Measurements from ENCODE around the gene ZFPL1. TPM values are rescaled to one million over a fixed set of nuclear protein-coding genes. Genes with fewer than 3 reads are reported as not detected.

Gene ZFPL1
- total RNA-seq, 4 donors from 2014 or later = 24.0 to 52.2 (median 32.2) TPM

DNA sequence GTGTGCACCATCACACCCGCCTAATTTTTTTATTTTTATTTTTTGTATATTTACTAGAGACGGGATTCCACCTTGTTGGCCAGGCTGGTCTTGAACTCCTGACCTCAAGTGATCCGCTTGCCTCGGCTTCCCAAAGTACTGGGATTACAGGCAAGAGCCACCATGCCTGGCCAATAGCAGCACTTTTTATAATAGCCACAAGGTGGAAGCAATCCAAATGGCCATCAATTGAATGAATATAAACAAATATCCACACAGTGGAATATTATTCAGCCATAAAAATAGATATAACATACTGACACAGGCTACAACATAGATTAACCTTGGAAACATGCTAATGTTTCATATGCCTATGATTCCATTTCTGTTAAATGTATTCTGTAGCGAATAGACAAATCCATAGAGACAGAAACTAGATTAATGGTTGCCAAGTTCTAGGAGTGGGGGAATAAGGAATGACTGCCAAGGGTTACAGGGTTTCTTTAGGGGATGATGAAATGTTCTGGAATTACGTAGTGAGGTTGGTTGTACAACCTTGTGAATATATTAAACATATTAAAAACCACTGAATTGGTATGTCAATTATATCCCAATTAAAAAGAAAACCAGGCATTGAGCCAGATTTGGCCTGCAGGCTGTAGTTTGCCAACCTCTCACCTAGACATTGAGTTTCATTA lies 16.8 kb downstream of the ZFPL1 start:
- H3K36me3 ChIP-seq = peaks cover 0 to 41% (median 0%) of the 10 kb centered on the region in 3 donors
- peaks cover 18 to 61% (median 20%) of the 10 kb centered on the region in 3 donors for H3K4me1 ChIP-seq
- H3K9me3 ChIP-seq = no peaks in the 10 kb centered on the region
- TF ChIP-seq, protein P1, sequence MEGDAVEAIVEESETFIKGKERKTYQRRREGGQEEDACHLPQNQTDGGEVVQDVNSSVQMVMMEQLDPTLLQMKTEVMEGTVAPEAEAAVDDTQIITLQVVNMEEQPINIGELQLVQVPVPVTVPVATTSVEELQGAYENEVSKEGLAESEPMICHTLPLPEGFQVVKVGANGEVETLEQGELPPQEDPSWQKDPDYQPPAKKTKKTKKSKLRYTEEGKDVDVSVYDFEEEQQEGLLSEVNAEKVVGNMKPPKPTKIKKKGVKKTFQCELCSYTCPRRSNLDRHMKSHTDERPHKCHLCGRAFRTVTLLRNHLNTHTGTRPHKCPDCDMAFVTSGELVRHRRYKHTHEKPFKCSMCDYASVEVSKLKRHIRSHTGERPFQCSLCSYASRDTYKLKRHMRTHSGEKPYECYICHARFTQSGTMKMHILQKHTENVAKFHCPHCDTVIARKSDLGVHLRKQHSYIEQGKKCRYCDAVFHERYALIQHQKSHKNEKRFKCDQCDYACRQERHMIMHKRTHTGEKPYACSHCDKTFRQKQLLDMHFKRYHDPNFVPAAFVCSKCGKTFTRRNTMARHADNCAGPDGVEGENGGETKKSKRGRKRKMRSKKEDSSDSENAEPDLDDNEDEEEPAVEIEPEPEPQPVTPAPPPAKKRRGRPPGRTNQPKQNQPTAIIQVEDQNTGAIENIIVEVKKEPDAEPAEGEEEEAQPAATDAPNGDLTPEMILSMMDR (IDR thresholded peaks at IDR 0.05) = peak in 1 of 6 experiments; percentile 36
- TF ChIP-seq POLR2A (IDR thresholded peaks at IDR 0.05) = no peak
- peak overlapping the region in 2 of 4 donors; percentile 30 to 59 for H3K27ac ChIP-seq
- intact Hi-C loops (cut with DNase I) = no loop called here
- 73 to 77% methylated on average over 6 of the region's 6 CpGs for WGBS, 2 donors
- no peak overlapping the region for H3K4me3 ChIP-seq
- no peak for DNase-seq
- no peaks in the 10 kb centered on the region for H3K27me3 ChIP-seq

DNA sequence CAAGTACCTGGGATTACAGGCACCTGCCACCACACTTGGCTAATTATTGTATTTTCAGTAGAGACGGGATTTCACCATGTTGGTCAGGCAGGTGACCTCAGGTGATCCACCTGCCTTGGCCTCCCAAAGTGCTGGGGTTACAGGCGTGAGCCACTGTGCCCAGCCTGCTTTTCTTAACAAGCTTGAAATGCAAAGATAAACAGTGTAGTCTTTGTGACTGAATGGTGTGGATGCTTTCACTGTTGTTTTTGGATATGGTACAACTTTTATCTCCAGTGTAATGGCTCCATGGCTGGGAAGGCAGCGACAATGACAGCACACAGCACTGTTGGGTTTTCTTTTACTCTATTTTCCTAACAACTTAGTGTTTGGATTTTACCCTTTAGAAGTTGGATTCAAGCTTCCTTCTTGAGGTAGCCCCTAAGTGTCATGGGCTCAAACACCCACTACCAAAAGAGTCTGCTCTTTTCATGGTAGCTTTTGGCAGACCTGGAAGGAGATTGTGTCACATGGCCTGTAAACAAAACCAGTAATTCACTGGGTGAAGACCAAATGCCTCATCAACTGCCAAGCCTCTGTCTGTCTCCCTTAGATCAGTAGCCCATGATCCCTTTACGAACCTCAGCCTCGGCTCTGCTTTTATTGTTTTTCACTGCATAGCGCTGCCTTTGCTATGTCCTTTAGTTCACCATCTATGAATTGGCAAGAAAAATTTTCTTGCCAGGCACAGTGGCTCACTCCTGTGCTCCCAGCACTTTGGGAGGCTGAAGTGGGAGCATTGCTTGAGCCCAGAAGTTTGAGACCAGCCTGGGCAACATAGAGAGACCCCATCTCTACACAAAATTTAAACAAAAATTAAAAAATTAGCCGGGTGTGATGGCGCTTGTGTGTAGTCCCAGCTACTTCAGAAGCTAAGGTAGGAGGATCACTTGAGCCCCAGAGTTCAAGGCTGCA lies 18.4 kb downstream of the ZFPL1 start:
- Histone ChIP-seq H3K4me3 (no peak overlapping the region), H3K36me3 (peaks cover under 1 to 47% (median 2%) of the 10 kb centered on the region in 3 donors), H3K4me1 (peaks cover 10 to 51% (median 12%) of the 10 kb centered on the region in 3 donors), H3K27me3 (no peaks in the 10 kb centered on the region), H3K27ac (peak overlapping the region; percentile 23 to 59 (median 34)), H3K9me3 (no peaks in the 10 kb centered on the region)
- intact Hi-C loops (cut with DNase I) = no loop called here
- 79 to 93% methylated on average over 8 of the region's 8 CpGs for WGBS, 2 donors
- DNase-seq = no peak
- no peak for TF ChIP-seq POLR2A (IDR thresholded peaks at IDR 0.05)
- TF ChIP-seq, protein P1 (IDR thresholded peaks at IDR 0.05) = no peak

DNA sequence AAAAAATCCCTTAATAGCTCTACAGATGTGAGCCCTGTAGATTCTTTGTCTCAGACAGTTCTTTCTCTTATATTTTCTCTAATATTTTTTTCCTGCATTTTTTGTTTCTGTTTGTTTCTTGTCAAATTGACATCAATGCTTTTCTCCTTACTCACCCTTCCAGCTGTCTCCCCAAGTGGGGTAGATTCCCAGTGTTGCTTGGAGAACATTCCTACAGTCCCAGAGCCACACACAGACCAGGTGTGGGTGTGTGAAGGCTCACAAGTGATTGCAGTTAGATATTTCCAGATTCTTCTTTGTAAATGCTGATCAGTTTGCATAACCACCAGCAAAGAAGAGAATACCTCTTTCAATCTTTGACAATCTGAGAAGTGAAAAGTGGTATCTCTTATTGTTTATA lies 19.5 kb downstream of the ZFPL1 start:
- Histone ChIP-seq H3K27ac (peak overlapping the region in 2 of 4 donors; percentile 17 to 30), H3K36me3 (peaks cover 11 to 47% (median 12%) of the 10 kb centered on the region in 3 donors), H3K4me3 (no peak overlapping the region), H3K27me3 (no peaks in the 10 kb centered on the region), H3K9me3 (no peaks in the 10 kb centered on the region), H3K4me1 (peaks cover 8 to 51% (median 11%) of the 10 kb centered on the region in 3 donors)
- DNase-seq = no peak
- TF ChIP-seq POLR2A (IDR thresholded peaks at IDR 0.05) = no peak
- TF ChIP-seq, protein P1 (IDR thresholded peaks at IDR 0.05) = no peak
- intact Hi-C loops (cut with DNase I) = no loop called here

DNA sequence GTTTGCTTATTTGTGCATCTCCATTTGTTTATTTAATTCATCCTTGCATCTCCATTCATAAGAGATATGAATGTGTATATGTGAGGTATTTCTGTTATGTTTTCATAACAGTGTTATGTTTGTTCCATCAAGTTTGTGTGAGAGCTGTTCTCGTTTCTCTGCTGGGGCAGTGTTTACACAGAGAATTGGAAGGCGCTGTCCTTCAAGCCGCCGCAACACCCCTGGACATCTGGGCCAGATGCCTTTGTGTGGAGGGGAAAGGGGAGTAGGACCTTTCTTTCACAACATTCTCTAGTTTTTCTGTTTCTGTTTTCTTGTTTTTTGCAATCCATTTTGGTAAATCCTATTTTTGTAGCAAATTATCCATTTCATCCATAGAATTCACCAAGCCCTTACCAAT lies 20.6 kb downstream of the ZFPL1 start:
- intact Hi-C loops (cut with DNase I) = no loop called here
- H3K4me3 ChIP-seq = no peak overlapping the region
- H3K27me3 ChIP-seq = no peaks in the 10 kb centered on the region
- peaks cover 14 to 63% (median 16%) of the 10 kb centered on the region in 3 donors for H3K4me1 ChIP-seq
- no peak for DNase-seq
- peak overlapping the region in 2 of 4 donors; percentile 17 to 31 for H3K27ac ChIP-seq
- H3K36me3 ChIP-seq = peaks cover 13 to 50% (median 21%) of the 10 kb centered on the region in 3 donors
- WGBS, 2 donors = 74 to 81% methylated on average over 4 of the region's 4 CpGs
- no peak for TF ChIP-seq POLR2A (IDR thresholded peaks at IDR 0.05)
- TF ChIP-seq, protein P1 (IDR thresholded peaks at IDR 0.05) = no peak
- H3K9me3 ChIP-seq = no peaks in the 10 kb centered on the region

DNA sequence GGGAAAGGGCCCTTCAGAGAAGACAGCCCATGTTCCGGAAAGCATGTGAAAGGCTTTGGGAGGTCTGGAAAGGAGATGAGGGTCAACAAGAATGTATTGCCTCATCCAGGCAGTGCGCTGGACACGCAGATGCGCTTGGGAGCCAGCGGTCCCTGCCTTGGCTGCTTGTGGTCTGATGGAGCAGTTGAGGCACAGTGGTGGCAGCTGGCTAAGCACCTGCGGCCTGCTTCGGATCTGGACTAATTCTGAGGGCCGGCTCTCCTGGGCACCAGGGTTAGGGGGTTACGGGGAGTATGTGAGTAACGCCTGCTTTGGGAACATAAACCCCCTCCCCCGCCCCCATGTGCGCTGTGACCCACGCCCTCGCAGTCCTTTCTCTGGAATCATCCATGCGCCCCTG lies 23.1 kb downstream of the ZFPL1 start:
- peaks cover 32 to 70% (median 33%) of the 10 kb centered on the region in 3 donors for H3K4me1 ChIP-seq

More for the DNA sequence above, 23.1 kb downstream of the ZFPL1 start:
- WGBS, 2 donors = 92 to 96% methylated on average over 6 to 10 of the region's 15 CpGs
- no peak for DNase-seq
- no peak for TF ChIP-seq POLR2A (IDR thresholded peaks at IDR 0.05)
- TF ChIP-seq, protein P1 (IDR thresholded peaks at IDR 0.05) = no peak
- no peaks in the 10 kb centered on the region for H3K9me3 ChIP-seq
- intact Hi-C loops (cut with DNase I) = no loop called here
- H3K27ac ChIP-seq = no peak overlapping the region
- H3K27me3 ChIP-seq = no peaks in the 10 kb centered on the region
- H3K36me3 ChIP-seq = peaks cover 13 to 53% (median 22%) of the 10 kb centered on the region in 3 donors
- H3K4me3 ChIP-seq = no peak overlapping the region
